Smooth muscle cell (in vitro differentiated cells): Measurements from ENCODE around the gene APEH. TPM values are rescaled to one million over a fixed set of nuclear protein-coding genes. Genes with fewer than 3 reads are reported as not detected.

Source experiments
- DNase-seq: peaks from one replicate; lab custom pipeline; 2025; ENCODE audit not compliant: unreplicated experiment; lab: John Stamatoyannopoulos, UW
- H2AFZ ChIP-seq: fragments of 200-600 bp; sonication (generic); 2 replicates; pipeline ENCODE4 v1.6.0; 2016; ENCODE audit warnings: antibody characterized with exemption, low read depth, mild to moderate bottlenecking
- H3F3A ChIP-seq: fragments of 200-600 bp; sonication (generic); 2 replicates; pipeline ENCODE4 v1.6.0; 2017; ENCODE audit warnings: antibody characterized with exemption, low read depth
- H3K27ac ChIP-seq: fragments of 200-600 bp; sonication (generic); 2 replicates; pipeline ENCODE4 v1.5.1; 2016; ENCODE audit warnings: low read depth, mild to moderate bottlenecking
- H3K27me3 ChIP-seq: fragments of 200-600 bp; sonication (generic); 2 replicates; pipeline ENCODE4 v1.6.1; 2016; ENCODE audit warnings: low read depth, mild to moderate bottlenecking
- H3K36me3 ChIP-seq: fragments of 200-600 bp; sonication (generic); 2 replicates; pipeline ENCODE4 v1.5.1; 2016; ENCODE audit warnings: low read depth
- H3K4me1 ChIP-seq: fragments of 200-600 bp; sonication (generic); 2 replicates; pipeline ENCODE4 v1.5.1; 2016; ENCODE audit warnings: low read depth
- H3K4me2 ChIP-seq: fragments of 200-600 bp; sonication (generic); 2 replicates; pipeline ENCODE4 v1.6.0; 2016; ENCODE audit warnings: mild to moderate bottlenecking
- H3K4me3 ChIP-seq: fragments of 200-600 bp; sonication (generic); 2 replicates; pipeline ENCODE4 v1.5.1; 2016; ENCODE audit warnings: mild to moderate bottlenecking
- H3K79me2 ChIP-seq: fragments of 200-600 bp; sonication (generic); 2 replicates; pipeline ENCODE4 v1.6.0; 2016; ENCODE audit warnings: low read depth, mild to moderate bottlenecking
- H3K9ac ChIP-seq: fragments of 200-600 bp; sonication (generic); 2 replicates; pipeline ENCODE4 v1.6.0; 2016; ENCODE audit warnings: low read depth
- H3K9me3 ChIP-seq: fragments of 200-600 bp; sonication (generic); replicated peaks from 2 replicates; pipeline ENCODE4 v1.5.1; 2016; ENCODE audit warnings: low read depth
- H4K20me1 ChIP-seq: fragments of 200-600 bp; sonication (generic); 2 replicates; pipeline ENCODE4 v1.6.0; 2016; ENCODE audit warnings: low read depth
- WGBS: methylation state at CpG from one replicate; pipeline ENCODE4 v1.1.7; 2016; ENCODE audit warnings: low lambda C conversion rate; 5-methylcytosine and 5-hydroxymethylcytosine counted together
- polyA plus RNA-seq: library from polyadenylated mRNA; unstranded; fragments of >200 nt; fragmentation: Nextera tagmentation; extraction: Ambion mirVana; gene quantifications from 2 replicates; pipeline ENCODE4 v1.2.1, GENCODE V29; 2016
- total RNA-seq: library from RNA; depleted of rRNA; stranded (reverse); fragments of >200 nt; gene quantifications from 2 replicates; pipeline ENCODE4 v1.2.3, GENCODE V29; 2014
- TF ChIP-seq, protein P1 (sequence below): fragments of 200-600 bp; sonication (generic); IDR thresholded peaks from 2 replicates; pipeline ENCODE4 v1.5.1; 2017; ENCODE audit warnings: borderline replicate concordance, mild to moderate bottlenecking, antibody characterized with exemption; ENCODE audit not compliant: insufficient read depth, poor library complexity, severe bottlenecking

APEH gene
- total and polyA plus RNA-seq, 2 experiments from 2014 or later: 69.4 to 91.7 TPM

GRCh38 chr3:49638445-49638844 is 35.7 kb upstream of the APEH start:
- Histone ChIP-seq H3K36me3 (no peaks in the 10 kb centered on the region), H3K79me2 (no peaks in the 10 kb centered on the region), H3F3A (no peaks in the 10 kb centered on the region), H3K27me3 (no peaks in the 10 kb centered on the region), H3K27ac (no peak overlapping the region), H3K4me1 (no peaks in the 10 kb centered on the region), H2AFZ (no peak overlapping the region), H3K9me3 (no peaks in the 10 kb centered on the region), H3K4me2 (no peak overlapping the region), H4K20me1 (no peaks in the 10 kb centered on the region), H3K9ac (no peak overlapping the region), H3K4me3 (no peak overlapping the region)
- TF ChIP-seq, protein P1, sequence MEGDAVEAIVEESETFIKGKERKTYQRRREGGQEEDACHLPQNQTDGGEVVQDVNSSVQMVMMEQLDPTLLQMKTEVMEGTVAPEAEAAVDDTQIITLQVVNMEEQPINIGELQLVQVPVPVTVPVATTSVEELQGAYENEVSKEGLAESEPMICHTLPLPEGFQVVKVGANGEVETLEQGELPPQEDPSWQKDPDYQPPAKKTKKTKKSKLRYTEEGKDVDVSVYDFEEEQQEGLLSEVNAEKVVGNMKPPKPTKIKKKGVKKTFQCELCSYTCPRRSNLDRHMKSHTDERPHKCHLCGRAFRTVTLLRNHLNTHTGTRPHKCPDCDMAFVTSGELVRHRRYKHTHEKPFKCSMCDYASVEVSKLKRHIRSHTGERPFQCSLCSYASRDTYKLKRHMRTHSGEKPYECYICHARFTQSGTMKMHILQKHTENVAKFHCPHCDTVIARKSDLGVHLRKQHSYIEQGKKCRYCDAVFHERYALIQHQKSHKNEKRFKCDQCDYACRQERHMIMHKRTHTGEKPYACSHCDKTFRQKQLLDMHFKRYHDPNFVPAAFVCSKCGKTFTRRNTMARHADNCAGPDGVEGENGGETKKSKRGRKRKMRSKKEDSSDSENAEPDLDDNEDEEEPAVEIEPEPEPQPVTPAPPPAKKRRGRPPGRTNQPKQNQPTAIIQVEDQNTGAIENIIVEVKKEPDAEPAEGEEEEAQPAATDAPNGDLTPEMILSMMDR: no peak
- WGBS: 46% methylated on average over 7 of the region's 8 CpGs
- no peak for DNase-seq

GRCh38 chr3:49639551-49639950 is 34.6 kb upstream of the APEH start:
- Histone ChIP-seq H3K9ac (no peak overlapping the region), H3K36me3 (no peaks in the 10 kb centered on the region), H3K4me2 (no peak overlapping the region), H3K79me2 (no peaks in the 10 kb centered on the region), H3K4me3 (no peak overlapping the region), H3K9me3 (no peaks in the 10 kb centered on the region), H3F3A (no peaks in the 10 kb centered on the region), H3K4me1 (no peaks in the 10 kb centered on the region), H3K27ac (no peak overlapping the region), H4K20me1 (no peaks in the 10 kb centered on the region), H2AFZ (no peak overlapping the region), H3K27me3 (no peaks in the 10 kb centered on the region)
- TF ChIP-seq, protein P1: no peak
- WGBS: 84% methylated on average over 2 of the region's 2 CpGs
- no peak for DNase-seq

GRCh38 chr3:49641292-49641691 is 32.9 kb upstream of the APEH start:
- H3K79me2 ChIP-seq: no peaks in the 10 kb centered on the region
- no peak overlapping the region for H2AFZ ChIP-seq
- H3K4me1 ChIP-seq: no peaks in the 10 kb centered on the region
- WGBS: 82% methylated on average over 7 of the region's 7 CpGs
- no peak for DNase-seq
- H3K9ac ChIP-seq: no peak overlapping the region
- H3F3A ChIP-seq: no peaks in the 10 kb centered on the region
- H3K36me3 ChIP-seq: no peaks in the 10 kb centered on the region
- H3K4me3 ChIP-seq: no peak overlapping the region
- no peaks in the 10 kb centered on the region for H3K27me3 ChIP-seq
- H4K20me1 ChIP-seq: no peaks in the 10 kb centered on the region
- no peak overlapping the region for H3K4me2 ChIP-seq
- H3K9me3 ChIP-seq: no peaks in the 10 kb centered on the region
- TF ChIP-seq, protein P1: no peak
- no peak overlapping the region for H3K27ac ChIP-seq

DNA sequence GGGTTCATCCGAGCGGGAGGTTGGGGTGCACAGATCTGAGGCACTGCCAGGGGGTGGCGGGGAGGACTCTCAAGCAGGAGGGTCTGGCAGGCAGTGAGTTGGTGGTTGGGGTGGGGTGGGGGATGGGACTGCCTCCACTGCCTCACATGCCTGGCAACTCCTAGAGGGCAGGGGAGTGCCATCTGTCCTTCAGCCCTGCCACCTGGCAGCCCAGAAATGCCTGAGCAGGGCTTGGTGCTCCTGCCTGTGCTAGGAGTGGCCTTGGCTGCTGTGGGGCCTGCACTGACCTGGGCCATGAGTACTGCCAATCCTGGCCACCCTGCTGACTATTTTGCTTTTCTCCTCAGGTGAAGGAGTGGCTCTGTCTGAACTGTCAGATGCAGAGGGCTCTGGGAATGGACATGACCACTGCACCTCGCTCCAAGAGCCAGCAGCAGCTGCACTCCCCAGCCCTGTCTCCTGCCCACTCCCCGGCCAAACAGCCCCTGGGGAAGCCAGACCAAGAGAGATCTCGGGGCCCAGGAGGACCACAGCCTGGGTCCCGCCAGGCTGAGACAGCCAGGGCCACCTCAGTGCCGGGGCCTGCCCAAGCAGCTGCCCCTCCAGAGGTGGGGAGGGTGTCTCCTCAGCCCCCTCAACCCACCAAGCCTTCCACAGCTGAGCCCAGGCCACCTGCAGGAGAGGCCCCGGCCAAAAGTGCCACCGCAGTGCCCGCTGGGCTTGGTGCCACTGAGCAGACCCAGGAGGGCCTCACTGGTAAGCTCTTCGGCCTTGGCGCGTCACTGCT is 32.0 kb upstream of the APEH start:
- H3K9ac ChIP-seq: no peak overlapping the region
- H3K36me3 ChIP-seq: no peaks in the 10 kb centered on the region
- H2AFZ ChIP-seq: no peak overlapping the region
- TF ChIP-seq, protein P1: no peak
- 95% methylated on average over 14 of the region's 14 CpGs for WGBS
- no peak overlapping the region for H3K4me3 ChIP-seq
- no peaks in the 10 kb centered on the region for H3K4me1 ChIP-seq
- no peak for DNase-seq
- H3K27me3 ChIP-seq: no peaks in the 10 kb centered on the region
- no peak overlapping the region for H3K4me2 ChIP-seq
- no peak overlapping the region for H3K27ac ChIP-seq
- no peaks in the 10 kb centered on the region for H3K79me2 ChIP-seq
- H3F3A ChIP-seq: no peaks in the 10 kb centered on the region
- H4K20me1 ChIP-seq: no peaks in the 10 kb centered on the region
- no peaks in the 10 kb centered on the region for H3K9me3 ChIP-seq
